ENCODE measurements around the gene TPTE.
"Not testable (repeated sequence)": the region's sequence is repeated elsewhere in the genome, so short reads cannot be mapped to it uniquely, and the experiment has no call there.

TPTE gene

DNA sequence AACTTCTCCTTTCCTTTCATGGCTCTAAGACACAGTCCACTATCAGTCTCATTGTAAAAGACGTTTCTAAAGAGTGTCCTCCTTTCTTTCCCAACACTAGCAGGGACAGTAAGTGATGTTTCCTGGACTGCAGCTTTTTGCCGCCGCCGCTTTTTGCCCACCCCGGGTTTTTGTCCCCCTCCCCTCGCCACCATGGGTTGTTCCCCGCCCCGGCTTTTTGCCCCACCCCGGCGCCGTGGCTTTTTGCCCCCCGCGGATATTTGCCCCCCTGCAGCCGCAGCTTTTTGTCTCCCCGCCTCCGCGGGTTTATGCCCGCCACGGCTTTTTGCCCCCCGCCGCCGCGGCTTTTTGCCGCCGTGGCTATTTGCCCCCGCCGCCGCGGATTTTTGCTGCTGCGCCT lies 95.2 kb downstream of the TPTE start:
- no peak for DNase-seq (ENCODE audit: low read depth in 2 of 2)

DNA sequence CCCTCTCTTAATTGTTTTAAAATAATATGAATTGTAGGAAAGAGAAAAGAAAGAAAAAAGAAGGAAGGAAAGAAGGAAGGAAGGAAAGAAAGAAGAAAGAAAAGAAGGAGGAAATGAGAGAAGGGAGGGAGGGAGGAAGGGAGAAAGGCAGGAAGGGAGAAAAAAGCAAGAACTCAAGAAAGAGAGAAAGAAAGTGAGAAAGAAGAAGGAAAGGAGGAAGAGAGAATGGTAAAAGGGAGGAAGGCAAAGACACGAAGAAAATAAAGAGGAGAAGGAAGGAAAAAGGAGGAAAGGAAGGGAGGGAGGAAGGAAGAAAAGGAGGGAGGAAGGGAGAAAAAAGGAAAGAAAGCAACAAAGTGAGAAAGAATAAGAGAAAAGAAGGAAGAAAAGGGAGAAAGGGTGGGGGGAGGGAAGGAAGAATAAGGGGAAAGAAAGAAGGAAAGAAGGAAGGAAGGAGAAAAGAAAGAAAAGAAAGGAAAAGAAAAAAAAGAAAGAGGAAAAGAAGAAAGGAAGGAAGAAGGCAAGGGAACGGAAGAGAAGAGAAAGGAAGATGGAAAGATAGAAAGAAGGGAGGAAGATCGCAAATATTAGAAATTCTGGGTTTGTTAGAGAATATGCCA lies 95.9 kb downstream of the TPTE start:
- DNase-seq (ENCODE audit: low read depth in 2 of 2) = not testable (repeated sequence)

DNA sequence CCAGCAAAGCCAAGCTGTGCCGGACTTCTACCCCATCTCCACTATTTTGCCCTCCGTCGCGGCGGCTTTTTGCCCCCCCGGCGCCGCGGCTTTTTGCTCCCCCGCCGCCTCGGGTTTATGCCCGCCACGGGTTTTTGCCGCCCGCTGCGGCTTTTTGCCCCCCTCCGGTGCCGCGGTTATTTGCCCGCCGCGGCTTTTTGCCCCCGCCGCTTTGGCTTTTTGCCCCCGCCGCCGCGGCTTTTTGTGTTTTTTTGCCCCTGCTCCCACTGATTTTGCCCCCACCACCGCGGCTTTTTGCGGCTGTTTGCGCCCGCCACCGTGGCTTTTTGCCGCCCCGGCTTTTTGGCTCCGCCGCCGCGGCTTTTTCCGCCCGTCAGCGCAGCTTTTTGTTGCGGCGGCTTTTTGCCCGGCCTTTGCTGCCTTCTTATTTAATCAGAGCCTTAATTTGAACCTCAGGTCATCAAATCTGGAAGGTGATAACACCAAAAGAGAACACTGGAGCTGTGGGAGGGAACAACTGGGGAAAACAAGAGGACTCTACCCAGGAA lies 106.0 kb downstream of the TPTE start:
- DNase-seq (ENCODE audit: low read depth in 2 of 2) = no peak

DNA sequence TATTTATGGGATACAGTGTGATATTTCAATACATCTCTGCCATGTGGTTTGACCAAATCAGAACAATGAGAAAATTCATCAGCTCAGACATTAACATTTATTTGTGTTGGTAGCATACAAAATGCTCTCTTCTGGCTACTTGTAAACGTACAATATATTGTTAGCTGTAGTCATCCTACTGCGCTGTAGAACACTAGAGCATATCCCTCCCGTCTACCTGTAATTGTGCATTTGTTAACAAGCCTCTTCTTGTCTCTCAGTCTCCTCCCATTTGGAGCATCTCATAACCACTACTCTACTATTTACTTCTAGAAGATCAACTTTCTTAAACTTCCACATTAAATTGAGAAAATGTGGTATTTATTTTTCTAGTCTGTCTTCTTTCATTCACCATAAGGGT lies 107.9 kb downstream of the TPTE start:
- DNase-seq (ENCODE audit: low read depth in 2 of 2) = not testable (repeated sequence)

DNA sequence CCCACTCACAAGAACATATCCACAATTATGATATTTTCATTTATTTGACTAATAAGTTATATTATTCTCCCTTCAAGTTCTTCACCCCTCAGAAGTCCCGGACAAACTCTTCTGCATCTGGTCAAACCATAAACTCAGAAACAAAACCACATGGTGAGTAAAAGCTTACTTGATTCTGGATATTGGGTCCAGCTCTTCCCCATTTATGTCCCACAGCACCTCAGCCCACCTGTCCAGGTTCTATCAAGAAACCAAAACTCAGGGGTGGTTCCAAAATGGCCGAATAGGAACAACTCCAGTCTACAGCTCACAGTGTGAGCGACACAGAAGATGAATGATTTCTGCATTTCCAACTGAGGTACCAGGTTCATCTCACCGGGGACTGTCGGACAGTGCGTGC lies 109.4 kb downstream of the TPTE start:
- DNase-seq (ENCODE audit: low read depth in 2 of 2) = not testable (repeated sequence)

DNA sequence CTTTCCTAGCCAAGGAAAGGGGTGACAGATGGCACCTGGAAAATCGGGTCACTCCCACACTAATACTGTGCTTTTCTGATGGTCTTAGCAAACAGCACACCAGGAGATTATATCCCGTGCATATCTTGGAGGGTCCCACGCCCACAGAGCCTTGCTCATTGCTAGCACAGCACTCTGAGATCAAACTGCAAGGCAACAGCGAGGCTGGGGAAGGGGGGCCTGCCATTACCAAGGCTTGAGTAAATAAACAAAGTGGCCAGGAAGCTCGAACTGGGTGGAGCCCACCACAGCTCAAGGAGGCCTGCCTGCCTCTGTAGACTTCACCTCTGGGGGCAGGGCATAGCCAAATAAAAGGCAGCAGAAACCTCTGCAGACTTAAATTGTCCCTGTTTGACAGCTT lies 109.9 kb downstream of the TPTE start:
- DNase-seq (ENCODE audit: low read depth in 2 of 2) = not testable (repeated sequence)

DNA sequence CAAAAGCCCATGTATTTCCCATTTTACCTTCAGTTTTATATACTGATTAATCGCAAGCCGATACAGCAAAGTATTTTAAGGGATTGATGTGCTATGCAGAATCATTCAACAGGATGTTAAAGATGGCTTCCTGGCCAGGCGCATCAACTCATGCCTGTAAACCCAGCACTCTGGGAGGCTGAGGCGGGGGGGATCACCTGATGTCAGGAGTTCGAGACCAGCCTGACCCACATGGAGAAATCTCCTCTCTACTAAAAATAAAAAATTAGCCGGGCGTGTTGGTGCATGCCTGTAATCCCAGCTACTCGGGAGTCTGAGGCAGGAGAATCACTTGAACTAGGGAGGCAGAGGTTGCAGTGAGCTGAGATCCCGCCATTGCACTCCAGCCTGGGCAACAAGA lies 116.8 kb downstream of the TPTE start:
- DNase-seq (ENCODE audit: low read depth in 2 of 2) = not testable (repeated sequence)

DNA sequence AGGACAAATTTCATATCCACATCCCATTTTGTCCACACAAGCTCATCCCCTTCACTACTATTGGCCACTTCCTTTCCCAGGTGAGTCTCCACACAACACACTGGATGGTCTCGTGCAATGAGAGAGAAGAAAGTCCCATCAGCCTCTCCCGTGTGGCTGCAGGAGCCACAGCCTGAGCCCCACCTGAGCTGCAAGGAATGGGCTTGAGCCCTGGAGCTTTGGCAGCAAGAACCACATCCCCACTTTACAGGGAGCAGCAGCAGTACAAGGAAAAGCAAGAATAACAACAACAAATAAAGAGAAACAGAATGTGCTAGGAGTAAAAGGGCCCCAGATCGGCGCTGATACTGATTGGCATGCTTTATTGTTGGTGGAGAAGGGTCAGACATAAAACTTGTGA lies 117.7 kb downstream of the TPTE start:
- no peak for DNase-seq (ENCODE audit: low read depth in 2 of 2)

DNA sequence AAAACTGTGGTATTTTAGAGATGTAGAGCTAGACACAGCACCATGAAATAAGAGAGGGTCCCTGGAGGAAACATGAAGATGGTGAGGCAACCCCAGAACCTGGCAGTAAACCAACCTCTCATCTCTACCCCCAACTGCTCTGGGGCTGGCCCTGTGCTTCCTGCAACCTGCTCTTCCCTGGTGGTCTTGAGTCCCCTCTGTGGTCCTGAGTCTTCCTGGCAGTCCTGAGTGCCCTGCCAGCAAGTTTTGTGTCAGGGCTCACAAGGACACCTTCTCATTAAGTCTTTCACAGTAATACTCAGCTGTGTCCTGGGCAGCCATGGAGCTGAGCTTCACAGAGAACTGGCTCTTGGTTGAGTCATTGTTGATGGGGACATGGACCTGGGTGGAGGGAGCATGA lies 118.4 kb downstream of the TPTE start:
- not testable (repeated sequence) for DNase-seq (ENCODE audit: low read depth in 2 of 2)

DNA sequence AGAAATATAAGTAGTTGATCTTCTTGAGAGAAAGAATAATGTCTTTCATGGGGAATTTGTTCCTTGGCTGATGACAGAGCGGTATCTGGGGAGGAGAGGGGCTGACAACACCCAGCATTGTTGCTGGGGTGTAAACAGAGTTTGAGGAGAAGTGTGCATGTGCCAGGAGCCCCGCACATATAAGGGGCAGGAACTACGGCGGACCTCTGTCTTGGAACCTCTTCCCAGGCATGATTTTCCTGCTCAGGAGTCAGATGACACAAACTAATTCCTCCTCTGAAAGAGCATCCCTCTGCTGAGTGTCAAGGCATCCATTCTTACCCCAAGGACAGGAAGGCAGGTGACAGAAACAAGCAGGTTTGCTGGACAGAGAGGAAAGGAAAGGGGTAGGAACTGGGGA lies 119.1 kb downstream of the TPTE start:
- no peak for DNase-seq (ENCODE audit: low read depth in 2 of 2)

DNA sequence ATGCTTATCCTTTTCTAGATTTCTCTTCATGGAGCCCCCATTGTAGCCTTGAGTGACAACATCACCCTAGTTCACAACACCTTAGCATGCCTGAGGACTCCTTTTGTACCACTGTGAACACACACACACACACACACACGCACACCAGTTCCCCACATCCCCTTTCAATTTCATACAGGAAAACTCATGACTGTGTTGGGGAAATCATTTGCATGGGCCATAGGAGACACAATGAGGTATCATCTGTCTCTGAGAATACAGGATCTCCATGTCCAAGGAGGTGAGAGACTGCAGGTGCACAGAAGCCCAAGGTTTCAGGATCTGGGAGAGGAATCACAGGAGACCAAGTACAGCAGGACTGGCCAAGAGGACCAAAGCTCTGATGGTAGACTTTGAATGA lies 119.7 kb downstream of the TPTE start:
- DNase-seq (ENCODE audit: low read depth in 2 of 2) = no peak

DNA sequence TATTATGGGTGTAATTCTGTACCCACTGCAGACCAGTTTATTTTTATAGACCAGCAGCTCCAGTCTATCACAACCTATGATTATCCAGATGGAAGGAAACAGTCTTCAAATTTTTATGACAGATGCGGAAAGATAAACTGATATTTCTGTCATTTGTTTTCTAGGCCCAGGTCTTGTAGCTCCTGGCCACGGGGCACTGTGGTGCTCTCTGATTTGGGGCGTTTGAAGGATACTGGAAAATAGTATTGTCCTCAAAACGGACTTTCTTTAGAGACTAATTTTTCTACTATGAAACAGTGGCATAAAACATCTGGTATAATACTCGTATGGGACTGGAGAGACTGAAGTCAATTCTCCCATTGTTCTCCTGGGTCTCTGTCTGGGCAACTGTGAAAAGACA lies 124.3 kb downstream of the TPTE start:
- DNase-seq (ENCODE audit: low read depth in 2 of 2) = not testable (repeated sequence)

DNA sequence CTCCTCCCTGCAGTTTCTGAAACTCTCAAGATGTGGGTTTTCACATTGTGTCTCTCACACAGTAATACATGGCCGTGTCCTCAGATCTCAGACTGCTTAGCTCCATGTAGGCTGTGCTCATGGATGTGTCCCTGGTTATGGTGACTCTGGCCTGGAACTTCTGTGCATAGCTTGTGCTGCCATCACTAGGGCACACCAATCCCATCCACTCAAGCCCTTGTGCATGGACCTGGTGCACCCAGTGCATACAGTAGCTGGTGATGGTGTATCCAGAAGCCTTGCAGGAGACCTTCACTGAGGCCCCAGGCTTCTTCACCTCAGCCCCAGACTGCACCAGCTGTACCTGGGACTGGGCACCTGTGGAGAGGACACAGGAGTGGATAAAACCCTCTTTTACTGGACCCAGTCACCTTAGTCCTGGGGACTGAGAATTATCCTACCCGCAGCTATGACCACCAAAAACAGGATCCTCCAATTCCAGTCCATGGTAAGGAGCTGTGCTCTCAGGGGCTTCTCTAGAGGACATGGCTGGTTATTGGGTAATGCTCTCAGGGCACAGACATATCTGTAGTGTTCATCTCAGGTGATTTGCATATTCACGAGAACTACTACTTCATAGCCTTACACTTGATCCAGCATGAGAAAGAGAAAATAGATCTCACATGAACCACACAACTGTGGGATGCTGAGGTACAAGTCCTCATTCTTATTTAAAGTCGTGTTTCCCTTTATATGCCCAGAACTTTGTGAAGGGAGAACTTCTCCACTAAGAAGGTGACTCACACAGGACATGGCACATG lies 128.2 kb downstream of the TPTE start:
- DNase-seq (ENCODE audit: low read depth in 2 of 2) = not testable (repeated sequence)

DNA sequence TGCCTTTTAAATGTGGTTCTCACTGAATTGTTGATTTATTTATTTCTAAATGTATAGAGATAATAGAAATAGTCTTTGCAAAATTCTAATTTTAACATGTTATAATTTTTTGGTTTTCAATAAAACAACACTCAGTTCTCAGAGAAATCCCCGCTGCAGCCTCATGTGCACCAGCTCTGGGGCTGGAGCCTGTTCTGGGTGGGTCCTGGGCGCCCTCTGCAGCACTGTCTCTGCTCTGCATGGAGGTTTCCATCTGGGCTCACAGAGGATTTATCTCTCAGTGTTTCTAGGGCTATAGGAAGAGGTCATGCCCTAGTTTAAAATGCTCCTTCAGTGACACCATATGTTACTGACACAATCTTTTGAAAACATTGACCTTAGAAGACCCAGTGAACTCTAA lies 128.9 kb downstream of the TPTE start:
- DNase-seq (ENCODE audit: low read depth in 2 of 2) = not testable (repeated sequence)
